DND-41 (cell line): ENCODE measurements around the gene PTDSS2.

Source experiments
- CTCF ChIP-seq: IDR thresholded peaks from 2 replicates; pipeline ENCODE4 v1.5.1; 2012; ENCODE audit warnings: borderline replicate concordance, low read length, moderate library complexity, mild to moderate bottlenecking; ENCODE audit not compliant: poor library complexity, severe bottlenecking; ENCODE audit errors: extremely low read depth
- EZH2 ChIP-seq: IDR thresholded peaks from 3 replicates; pipeline ENCODE4 v1.6.1; 2012; ENCODE audit warnings: borderline replicate concordance, low read depth, mild to moderate bottlenecking, moderate library complexity, low read length, inconsistent platforms; ENCODE audit not compliant: severe bottlenecking

DNA sequence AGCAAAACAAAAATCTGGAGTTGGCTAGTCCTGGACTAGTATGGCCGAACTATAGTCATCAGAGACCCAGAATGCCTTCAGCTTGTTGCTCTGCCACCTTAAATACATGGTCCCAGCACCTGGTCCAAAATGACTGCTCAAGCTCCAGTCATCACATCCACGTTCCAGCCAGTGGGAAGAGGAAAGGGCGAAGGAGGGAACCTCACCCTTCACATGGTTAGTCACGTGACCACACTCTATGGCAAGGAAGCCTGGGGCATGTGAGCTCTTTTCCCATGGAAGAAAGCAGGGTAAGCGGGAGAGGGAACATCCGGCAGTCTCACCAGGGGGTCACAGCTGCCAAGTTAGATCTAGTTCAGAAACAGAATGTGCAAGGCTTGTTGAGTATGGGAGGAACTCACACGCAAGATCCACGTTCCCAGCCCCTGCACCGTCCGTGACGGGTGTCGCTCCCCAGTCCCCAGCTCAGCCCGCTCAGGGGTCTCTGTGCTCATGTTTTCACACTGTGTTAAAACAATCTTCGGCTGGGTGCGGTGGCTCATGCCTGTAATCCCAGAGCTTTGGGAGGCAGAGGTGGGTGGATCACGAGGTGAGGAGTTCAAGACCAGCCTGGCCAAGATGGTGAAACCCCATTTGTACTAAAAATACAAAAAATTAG is 6.4 kb upstream of the PTDSS2 start:
- TF ChIP-seq EZH2 (no peak), CTCF (no peak)
